Gastroesophageal sphincter (tissue), 3 donors: ENCODE data around the gene PNP.

ENCODE experiments used
- CTCF ChIP-seq, 4 experiments: fragments of 200-600 bp in 2 of 4; fragments of 450-650 bp in 2 of 4; sonication (generic) in 1 of 4; IDR thresholded peaks; one replicate each; pipeline ENCODE4 v1.5.1; 2017 to 2019; ENCODE audit warnings: antibody characterized with exemption in 4 of 4, mild to moderate bottlenecking in 2 of 4, moderate library complexity in 2 of 4
- POLR2A ChIP-seq, 2 donors: fragments of 450-650 bp; IDR thresholded peaks; one replicate each; pipeline ENCODE4 v1.6.1; 2017; ENCODE audit warnings: antibody characterized with exemption in 2 of 2, mild to moderate bottlenecking in 2 of 2, moderate library complexity in 1 of 2
- POLR2AphosphoS5 ChIP-seq: sonication (generic); formaldehyde crosslinking; IDR thresholded peaks from one replicate; pipeline ENCODE4 v1.6.1; 2017; ENCODE audit warnings: antibody characterized with exemption

GRCh38 chr14:20512177-20512905, 43.1 kb downstream of the PNP start:
- no peak for TF ChIP-seq CTCF (IDR thresholded peaks at IDR 0.05)
- TF ChIP-seq POLR2AphosphoS5: no peak
- no peak for TF ChIP-seq POLR2A (IDR thresholded peaks at IDR 0.05)
